Muscle of leg (tissue), 11 donors: ENCODE results near the gene PIGN. TPM values are rescaled to one million over a fixed set of nuclear protein-coding genes. Genes with fewer than 3 reads are reported as not detected.

Experiments used
- DNase-seq: peaks from one replicate; pipeline ENCODE4 v3.0.0; 2013
- H3K27ac ChIP-seq: one replicate; pipeline ENCODE4 v1.5.1; 2013; ENCODE audit warnings: mild to moderate bottlenecking, low read length, control low read depth
- H3K27me3 ChIP-seq: one replicate; pipeline ENCODE4 v1.6.1; 2013; ENCODE audit warnings: low read length; ENCODE audit not compliant: control insufficient read depth, insufficient read depth
- H3K36me3 ChIP-seq: one replicate; pipeline ENCODE4 v1.6.1; 2013; ENCODE audit warnings: low read length; ENCODE audit not compliant: control insufficient read depth, insufficient read depth
- H3K4me1 ChIP-seq: one replicate; pipeline ENCODE4 v1.6.1; 2013; ENCODE audit warnings: low read length; ENCODE audit not compliant: control insufficient read depth, insufficient read depth
- H3K4me3 ChIP-seq: one replicate; pipeline ENCODE4 v1.5.1; 2013; ENCODE audit warnings: low read length, control low read depth
- H3K9me3 ChIP-seq: replicated peaks from 2 replicates; pipeline ENCODE4 v1.6.1; 2013; ENCODE audit warnings: low read depth, low read length; ENCODE audit not compliant: control insufficient read depth
- WGBS: methylation state at CpG from one replicate; pipeline ENCODE4 v1.1.5; 2013; ENCODE audit warnings: missing lambda C conversion rate; ENCODE audit not compliant: insufficient coverage; 5-methylcytosine and 5-hydroxymethylcytosine counted together
- polyA plus RNA-seq, 8 donors: library from polyadenylated mRNA; unstranded; fragments of 120-200 nt; gene quantifications; one replicate each; pipeline versions ENCODE4 v1.2.1 to v1.2.3, GENCODE V29; 2013; ENCODE audit warnings: inconsistent platforms in 1 of 8, low replicate concordance in 1 of 8; ENCODE audit not compliant: insufficient read length in 8 of 8, insufficient read depth in 1 of 8
- total RNA-seq: library from RNA; stranded (reverse); fragments of 120-200 nt; gene quantifications from one replicate; pipeline ENCODE4 v1.2.4, GENCODE V29; 2013

The PIGN gene
- total and polyA plus RNA-seq, 9 donors: 13.4 to 21.1 (median 15.1) TPM

DNA sequence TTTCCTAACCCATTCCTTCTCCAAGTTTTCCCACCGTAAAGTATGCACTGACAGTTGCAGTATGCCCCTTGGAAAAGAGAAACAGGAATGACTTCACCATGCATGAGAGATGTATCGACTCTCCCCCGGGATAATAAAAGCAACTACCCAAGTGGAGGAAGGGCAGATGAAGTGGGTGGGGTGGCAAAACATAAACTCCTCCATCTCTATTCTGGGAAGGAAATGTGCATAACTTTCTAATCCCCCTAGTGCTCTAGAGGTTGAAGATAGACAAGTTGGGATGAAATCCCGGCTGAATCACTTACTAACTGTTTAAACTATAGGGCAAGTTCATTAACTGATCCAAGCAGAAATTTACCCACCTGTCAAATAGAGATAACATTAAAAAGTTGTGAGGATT is 89.2 kb downstream of the PIGN start:
- DNase-seq: no peak
- Histone ChIP-seq H3K27ac (no peak overlapping the region), H3K4me1 (no peaks in the 10 kb centered on the region), H3K4me3 (no peak overlapping the region), H3K27me3 (no peaks in the 10 kb centered on the region), H3K36me3 (peaks cover 2% of the 10 kb centered on the region), H3K9me3 (peaks cover 6% of the 10 kb centered on the region)
- WGBS: no CpG with 5 or more reads among the region's 4 CpGs

DNA sequence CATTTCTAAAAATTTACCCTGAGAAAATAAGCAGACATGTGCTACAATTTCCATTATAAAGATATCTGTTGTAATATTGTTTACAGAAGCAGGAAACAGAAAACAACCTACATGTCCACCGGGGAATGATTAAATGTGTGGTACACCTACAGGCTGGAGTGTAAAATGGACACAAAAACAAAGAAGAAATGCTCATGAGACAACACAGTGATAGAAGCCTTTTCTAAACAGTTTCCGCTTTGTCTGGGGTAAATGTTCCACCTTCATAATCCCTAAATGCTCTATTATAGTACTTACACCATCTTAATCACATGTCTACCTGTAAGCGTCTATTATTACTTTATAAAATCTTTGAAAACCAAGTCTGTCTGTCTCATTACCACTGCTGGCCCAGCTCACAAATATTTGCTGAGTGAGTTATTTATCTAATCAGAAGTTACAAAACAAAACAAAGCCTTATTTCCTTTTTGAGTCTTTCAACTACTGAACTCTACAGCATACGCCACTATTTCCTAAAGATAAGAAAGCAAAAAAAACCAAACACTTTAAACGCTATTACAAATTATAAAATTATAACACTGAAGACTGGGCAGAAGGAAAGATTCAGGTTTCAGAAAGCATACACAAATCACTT is 95.3 kb downstream of the PIGN start:
- no peak for DNase-seq
- Histone ChIP-seq H3K36me3 (peaks cover 2% of the 10 kb centered on the region), H3K27ac (no peak overlapping the region), H3K4me1 (no peaks in the 10 kb centered on the region), H3K9me3 (no peaks in the 10 kb centered on the region), H3K27me3 (no peaks in the 10 kb centered on the region), H3K4me3 (no peak overlapping the region)
- WGBS: 100% methylated on average over 1 of the region's 5 CpGs

DNA sequence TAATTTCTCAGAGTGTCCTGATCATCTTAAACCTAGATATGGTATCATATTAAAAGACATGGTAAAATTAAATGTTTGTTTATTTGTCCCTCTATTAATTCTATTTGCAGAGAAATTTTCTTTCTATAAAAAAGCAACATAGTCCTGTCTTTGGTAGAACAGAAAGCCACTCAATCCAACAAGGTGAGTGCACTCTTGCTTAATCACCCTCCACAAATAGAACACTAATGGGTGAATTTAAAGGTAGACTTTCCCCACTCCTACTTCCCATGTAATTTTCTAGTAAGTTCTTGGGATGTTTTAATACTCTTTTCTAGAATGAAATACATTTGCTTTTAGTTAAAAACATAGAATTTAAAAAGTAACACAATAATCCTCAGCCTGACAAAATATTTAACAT is 97.7 kb downstream of the PIGN start:
- Histone ChIP-seq H3K4me1 (no peaks in the 10 kb centered on the region), H3K9me3 (no peaks in the 10 kb centered on the region), H3K36me3 (peaks cover 2% of the 10 kb centered on the region), H3K4me3 (no peak overlapping the region), H3K27me3 (no peaks in the 10 kb centered on the region), H3K27ac (no peak overlapping the region)
- no peak for DNase-seq

DNA sequence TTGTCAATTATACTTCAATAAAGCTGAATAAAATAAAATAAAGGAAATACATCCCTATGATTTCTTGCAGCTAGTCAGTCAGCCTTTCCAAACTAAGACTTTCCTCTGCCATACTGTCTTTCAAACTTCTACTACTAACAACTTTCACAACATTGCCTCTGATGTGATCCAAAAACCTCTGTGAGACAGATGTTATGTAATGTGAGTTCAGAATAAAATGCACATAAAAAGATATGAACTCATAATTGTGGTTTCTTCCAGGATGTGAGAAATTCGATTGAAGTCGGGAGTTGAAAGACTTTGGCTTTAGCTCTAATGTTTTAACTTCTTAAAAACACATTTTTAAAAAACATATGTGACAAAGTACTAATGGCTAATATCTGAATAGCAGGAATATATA is 98.7 kb downstream of the PIGN start:
- DNase-seq: no peak
- Histone ChIP-seq H3K4me3 (no peak overlapping the region), H3K9me3 (no peaks in the 10 kb centered on the region), H3K4me1 (no peaks in the 10 kb centered on the region), H3K27ac (no peak overlapping the region), H3K27me3 (no peaks in the 10 kb centered on the region), H3K36me3 (peaks cover 2% of the 10 kb centered on the region)
- no CpG with 5 or more reads among the region's 2 CpGs for WGBS

DNA sequence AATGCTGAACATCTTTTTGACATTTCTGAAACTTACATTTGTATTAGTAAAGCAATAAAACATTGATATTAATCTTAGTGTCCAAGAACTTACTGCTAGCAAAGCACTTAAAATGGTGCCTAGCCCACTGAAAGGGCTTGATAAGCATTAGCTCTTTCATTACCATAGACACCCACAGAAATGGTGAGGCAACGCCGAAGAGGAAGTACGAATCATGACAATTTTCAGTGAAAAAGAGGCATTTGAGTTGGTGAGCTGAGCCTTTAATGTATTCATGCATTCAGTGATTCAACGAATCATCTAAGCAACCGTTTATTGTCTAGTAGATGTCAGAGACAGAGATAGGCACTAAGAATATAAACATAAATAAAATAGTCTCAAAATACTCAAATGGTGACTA is 101.1 kb downstream of the PIGN start:
- Histone ChIP-seq H3K4me1 (no peaks in the 10 kb centered on the region), H3K9me3 (no peaks in the 10 kb centered on the region), H3K36me3 (peaks cover 2% of the 10 kb centered on the region), H3K4me3 (no peak overlapping the region), H3K27ac (no peak overlapping the region), H3K27me3 (no peaks in the 10 kb centered on the region)
- DNase-seq: no peak
- WGBS: no CpG with 5 or more reads among the region's 5 CpGs

DNA sequence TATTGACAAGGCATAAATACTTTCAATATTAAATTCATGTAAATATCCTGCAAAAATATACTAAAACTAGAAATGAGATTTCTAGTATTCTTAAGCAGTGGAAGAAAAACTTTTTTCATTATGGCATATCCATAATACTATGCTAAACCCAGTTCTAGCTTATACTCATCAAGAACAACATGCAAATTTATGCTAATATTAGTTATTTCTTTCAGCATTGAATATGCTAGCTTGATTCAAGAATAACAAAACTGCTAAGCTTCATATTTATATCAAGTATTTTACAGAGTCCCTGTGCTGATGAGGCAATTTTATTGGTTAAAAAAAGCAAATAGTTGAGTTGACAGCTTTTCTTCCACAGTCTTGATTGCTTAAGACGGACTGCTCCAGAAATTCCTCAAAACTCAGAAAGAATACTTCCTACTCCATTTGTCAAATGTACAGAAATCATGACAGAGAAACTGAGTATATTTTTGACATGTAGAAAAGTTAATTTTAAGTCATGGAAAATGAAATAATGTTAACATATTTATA is 105.0 kb downstream of the PIGN start:
- H3K9me3 ChIP-seq: no peaks in the 10 kb centered on the region
- peaks cover 2% of the 10 kb centered on the region for H3K36me3 ChIP-seq
- WGBS: no CpG with 5 or more reads among the region's 1 CpG
- DNase-seq: no peak
- no peaks in the 10 kb centered on the region for H3K4me1 ChIP-seq
- H3K27ac ChIP-seq: no peak overlapping the region
- no peaks in the 10 kb centered on the region for H3K27me3 ChIP-seq
- no peak overlapping the region for H3K4me3 ChIP-seq

DNA sequence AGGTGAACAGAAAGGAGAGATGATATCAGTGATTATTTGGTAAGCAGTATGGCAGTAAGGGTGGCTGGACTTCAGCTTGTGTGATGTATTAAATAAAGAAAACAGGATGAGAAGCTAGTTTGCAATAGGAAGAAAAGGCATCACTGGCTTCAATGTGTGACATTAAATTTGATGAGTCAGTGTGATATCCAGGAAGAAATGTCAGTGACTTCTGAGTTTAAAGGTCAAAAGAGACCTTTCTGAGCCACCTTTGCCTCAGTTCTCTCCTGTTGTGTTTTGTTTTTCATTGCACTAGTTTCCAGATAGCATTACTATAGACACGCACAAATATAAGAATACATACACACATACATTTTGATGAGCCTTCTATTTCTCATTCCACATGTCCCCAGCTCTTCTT is 105.6 kb downstream of the PIGN start:
- H3K36me3 ChIP-seq: no peaks in the 10 kb centered on the region
- no peak overlapping the region for H3K4me3 ChIP-seq
- H3K4me1 ChIP-seq: no peaks in the 10 kb centered on the region
- H3K27me3 ChIP-seq: no peaks in the 10 kb centered on the region
- WGBS: 100% methylated on average over 1 of the region's 1 CpG
- H3K9me3 ChIP-seq: no peaks in the 10 kb centered on the region
- DNase-seq: no peak
- no peak overlapping the region for H3K27ac ChIP-seq

DNA sequence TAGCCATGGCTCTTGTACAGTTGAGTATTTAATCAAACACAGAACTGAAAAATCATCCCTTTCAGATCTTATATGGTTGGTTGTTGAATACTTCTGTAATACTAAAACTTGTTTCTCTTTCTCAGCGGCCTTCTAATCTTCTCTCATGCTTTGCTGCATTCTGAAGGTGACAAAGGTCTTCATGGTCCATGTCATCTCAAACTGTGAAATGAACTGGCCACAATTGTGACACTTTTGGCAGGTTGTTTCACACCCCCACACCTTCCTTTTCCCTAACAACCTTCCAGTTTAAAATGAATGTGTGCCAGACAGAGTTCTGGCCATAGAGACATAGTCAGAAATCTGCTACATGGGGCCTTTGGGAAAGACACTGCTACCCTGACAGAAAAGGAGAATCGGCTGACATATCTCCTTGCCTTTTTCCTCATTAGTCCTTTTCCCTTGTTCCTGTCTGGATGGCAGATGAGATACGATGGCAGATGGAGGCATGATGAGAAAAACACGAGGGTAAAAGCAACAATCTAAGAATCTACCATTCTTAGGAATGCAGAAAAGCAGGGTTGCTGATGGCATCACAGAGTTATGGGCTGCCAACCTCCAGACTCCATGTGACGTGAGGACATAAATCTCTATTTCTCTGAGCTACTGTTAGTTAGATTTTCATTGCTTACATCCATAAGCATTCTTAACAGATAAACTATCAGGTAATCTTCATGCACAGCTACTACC is 106.5 kb downstream of the PIGN start:
- H3K4me1 ChIP-seq: no peaks in the 10 kb centered on the region
- H3K27ac ChIP-seq: no peak overlapping the region
- WGBS: 58% methylated on average over 3 of the region's 5 CpGs

DNA sequence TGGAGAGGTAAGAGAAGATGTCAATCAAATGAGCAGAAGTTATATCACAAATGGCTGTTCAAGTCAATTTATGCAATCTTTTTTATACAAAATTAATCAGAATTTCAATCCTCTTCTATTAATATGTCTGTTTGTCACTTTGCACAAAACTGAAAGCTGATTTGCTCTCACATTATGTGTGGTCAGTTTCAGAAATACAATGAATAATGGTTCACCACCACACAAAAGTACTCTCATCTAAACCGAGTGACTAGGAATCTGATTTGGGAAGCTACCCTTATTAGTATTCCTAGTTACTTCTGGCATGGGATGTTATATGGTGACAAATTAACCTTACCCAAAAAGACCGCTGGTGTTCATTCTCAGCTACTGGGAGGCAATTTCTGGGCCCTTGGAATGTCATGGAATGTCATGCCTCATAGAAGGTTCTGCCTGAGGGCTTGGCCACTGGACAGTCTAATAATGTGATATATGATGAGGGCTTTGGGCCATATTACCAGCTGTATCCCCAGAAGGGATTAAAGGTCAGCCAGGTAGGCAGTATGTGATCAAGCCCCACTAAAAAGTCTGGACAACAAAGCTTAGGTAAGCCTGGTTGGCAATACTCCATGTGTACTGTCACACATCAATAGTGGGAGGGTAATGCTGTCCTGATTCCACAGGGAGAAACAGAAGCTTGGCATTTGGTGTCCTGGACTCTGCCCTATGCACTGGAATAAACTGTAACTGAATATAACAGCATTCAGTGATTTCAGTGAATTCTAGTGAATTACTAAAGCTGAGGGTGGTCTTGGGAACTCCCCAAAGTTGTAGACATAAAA is 113.2 kb downstream of the PIGN start:
- no peaks in the 10 kb centered on the region for H3K4me1 ChIP-seq
- H3K27ac ChIP-seq: no peak overlapping the region
- H3K9me3 ChIP-seq: no peaks in the 10 kb centered on the region
- WGBS: no CpG with 5 or more reads among the region's 2 CpGs
- DNase-seq: no peak
- H3K27me3 ChIP-seq: no peaks in the 10 kb centered on the region
- H3K36me3 ChIP-seq: no peaks in the 10 kb centered on the region
- no peak overlapping the region for H3K4me3 ChIP-seq

More for the DNA sequence above, 106.5 kb downstream of the PIGN start:
- Histone ChIP-seq H3K9me3 (no peaks in the 10 kb centered on the region), H3K4me3 (no peak overlapping the region), H3K36me3 (no peaks in the 10 kb centered on the region), H3K27me3 (no peaks in the 10 kb centered on the region)
- DNase-seq: no peak

DNA sequence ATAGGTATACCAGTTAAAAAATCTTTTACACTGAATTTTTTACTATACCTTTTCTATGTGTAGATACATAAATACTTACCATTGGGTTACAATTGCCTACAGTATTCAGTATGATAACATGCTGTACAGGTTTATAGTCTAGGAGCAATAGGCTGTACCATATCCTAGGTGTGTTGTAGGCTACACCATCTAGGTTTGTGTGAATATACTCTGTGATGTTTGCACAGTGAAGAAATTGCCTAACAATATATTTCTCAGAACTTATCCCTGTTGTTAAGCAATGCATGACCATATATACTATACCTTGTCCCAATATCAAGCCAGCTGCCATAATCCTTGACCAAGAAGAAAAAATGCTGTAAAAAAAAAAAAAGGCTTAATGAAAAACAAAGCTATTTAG is 114.5 kb downstream of the PIGN start:
- H3K27ac ChIP-seq: no peak overlapping the region
- H3K4me3 ChIP-seq: no peak overlapping the region
- H3K4me1 ChIP-seq: no peaks in the 10 kb centered on the region
- no peaks in the 10 kb centered on the region for H3K27me3 ChIP-seq
- no peak for DNase-seq
- H3K9me3 ChIP-seq: no peaks in the 10 kb centered on the region
- no peaks in the 10 kb centered on the region for H3K36me3 ChIP-seq
